Neural cell (in vitro differentiated cells): ENCODE data around the gene WFIKKN1.

Source experiments
- MXI1 ChIP-seq: fragments of 450-650 bp; conservative IDR thresholded peaks from 2 replicates; pipeline ENCODE4 v1.6.1; 2014; ENCODE audit warnings: antibody characterized with exemption, mild to moderate bottlenecking; ENCODE audit not compliant: poor library complexity, severe bottlenecking
- POLR2AphosphoS5 ChIP-seq: IDR thresholded peaks from 2 replicates; pipeline ENCODE4 v1.6.1; 2012
- TAF1 ChIP-seq: IDR thresholded peaks from 2 replicates; pipeline ENCODE4 v1.6.1; 2012; ENCODE audit warnings: low read depth
- TF ChIP-seq, protein P1 (sequence below): fragments of 450-650 bp; IDR thresholded peaks from 2 replicates; pipeline ENCODE4 v1.5.1; 2014; ENCODE audit warnings: antibody characterized with exemption, mild to moderate bottlenecking, moderate library complexity; ENCODE audit not compliant: poor library complexity, severe bottlenecking
- TF ChIP-seq, protein P2 (sequence below): IDR thresholded peaks from 2 replicates; pipeline ENCODE4 v1.6.1; 2012; ENCODE audit warnings: borderline replicate concordance

DNA sequence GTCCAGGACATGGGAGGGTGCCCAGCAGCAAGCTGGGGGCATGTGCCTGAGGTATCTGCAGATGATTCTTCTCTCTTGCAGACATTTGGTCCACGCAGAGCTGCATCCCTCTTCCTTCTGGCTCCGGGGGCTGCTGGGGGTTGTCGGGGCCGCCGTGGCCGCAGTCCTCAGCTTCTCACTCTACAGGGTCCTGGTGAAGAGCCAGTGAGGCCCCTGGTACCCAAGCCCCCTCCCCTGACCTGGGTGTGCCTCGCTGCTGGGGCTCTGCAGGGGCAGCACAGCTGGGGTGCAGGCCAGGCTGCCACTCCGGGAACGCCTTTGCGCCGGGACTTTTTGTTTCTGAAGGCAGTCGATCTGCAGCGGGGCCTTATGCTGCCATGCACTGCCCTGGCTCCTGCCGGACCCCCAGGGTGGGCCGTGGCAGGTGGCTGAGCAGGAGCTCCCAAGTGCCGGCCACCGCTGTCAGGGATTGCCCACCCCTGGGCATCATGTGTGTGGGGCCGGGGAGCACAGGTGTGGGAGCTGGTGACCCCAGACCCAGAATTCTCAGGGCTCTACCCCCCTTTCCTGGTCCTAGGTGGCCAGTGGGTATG lies 42.7 kb downstream of the WFIKKN1 start:
- TF ChIP-seq, protein P1, sequence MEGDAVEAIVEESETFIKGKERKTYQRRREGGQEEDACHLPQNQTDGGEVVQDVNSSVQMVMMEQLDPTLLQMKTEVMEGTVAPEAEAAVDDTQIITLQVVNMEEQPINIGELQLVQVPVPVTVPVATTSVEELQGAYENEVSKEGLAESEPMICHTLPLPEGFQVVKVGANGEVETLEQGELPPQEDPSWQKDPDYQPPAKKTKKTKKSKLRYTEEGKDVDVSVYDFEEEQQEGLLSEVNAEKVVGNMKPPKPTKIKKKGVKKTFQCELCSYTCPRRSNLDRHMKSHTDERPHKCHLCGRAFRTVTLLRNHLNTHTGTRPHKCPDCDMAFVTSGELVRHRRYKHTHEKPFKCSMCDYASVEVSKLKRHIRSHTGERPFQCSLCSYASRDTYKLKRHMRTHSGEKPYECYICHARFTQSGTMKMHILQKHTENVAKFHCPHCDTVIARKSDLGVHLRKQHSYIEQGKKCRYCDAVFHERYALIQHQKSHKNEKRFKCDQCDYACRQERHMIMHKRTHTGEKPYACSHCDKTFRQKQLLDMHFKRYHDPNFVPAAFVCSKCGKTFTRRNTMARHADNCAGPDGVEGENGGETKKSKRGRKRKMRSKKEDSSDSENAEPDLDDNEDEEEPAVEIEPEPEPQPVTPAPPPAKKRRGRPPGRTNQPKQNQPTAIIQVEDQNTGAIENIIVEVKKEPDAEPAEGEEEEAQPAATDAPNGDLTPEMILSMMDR, result no peak
- TF ChIP-seq, protein P2, sequence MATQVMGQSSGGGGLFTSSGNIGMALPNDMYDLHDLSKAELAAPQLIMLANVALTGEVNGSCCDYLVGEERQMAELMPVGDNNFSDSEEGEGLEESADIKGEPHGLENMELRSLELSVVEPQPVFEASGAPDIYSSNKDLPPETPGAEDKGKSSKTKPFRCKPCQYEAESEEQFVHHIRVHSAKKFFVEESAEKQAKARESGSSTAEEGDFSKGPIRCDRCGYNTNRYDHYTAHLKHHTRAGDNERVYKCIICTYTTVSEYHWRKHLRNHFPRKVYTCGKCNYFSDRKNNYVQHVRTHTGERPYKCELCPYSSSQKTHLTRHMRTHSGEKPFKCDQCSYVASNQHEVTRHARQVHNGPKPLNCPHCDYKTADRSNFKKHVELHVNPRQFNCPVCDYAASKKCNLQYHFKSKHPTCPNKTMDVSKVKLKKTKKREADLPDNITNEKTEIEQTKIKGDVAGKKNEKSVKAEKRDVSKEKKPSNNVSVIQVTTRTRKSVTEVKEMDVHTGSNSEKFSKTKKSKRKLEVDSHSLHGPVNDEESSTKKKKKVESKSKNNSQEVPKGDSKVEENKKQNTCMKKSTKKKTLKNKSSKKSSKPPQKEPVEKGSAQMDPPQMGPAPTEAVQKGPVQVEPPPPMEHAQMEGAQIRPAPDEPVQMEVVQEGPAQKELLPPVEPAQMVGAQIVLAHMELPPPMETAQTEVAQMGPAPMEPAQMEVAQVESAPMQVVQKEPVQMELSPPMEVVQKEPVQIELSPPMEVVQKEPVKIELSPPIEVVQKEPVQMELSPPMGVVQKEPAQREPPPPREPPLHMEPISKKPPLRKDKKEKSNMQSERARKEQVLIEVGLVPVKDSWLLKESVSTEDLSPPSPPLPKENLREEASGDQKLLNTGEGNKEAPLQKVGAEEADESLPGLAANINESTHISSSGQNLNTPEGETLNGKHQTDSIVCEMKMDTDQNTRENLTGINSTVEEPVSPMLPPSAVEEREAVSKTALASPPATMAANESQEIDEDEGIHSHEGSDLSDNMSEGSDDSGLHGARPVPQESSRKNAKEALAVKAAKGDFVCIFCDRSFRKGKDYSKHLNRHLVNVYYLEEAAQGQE, result no peak
- TF ChIP-seq TAF1, result no peak
- TF ChIP-seq POLR2AphosphoS5, result no peak
- no peak for TF ChIP-seq MXI1
